ENCODE data around the gene ZBTB18. TPM values are rescaled to one million over a fixed set of nuclear protein-coding genes. Genes with fewer than 3 reads are reported as not detected.
A peak's percentile ranks its signal among the peaks of the same experiment; 100 is the strongest.

ZBTB18 gene
- total and polyA plus RNA-seq, 2 donors (not counting 1 experiment from before 2014, with no cell fraction given) = 38.4 to 130 TPM

GRCh38 chr1:244050014-244050834 is 859 bp upstream of the ZBTB18 start:
- POLR2A ChIA-PET = interaction anchor here (0.6 to 1.1 kb wide), 2 partner anchors 27 to 803 kb away, joined by 6 to 8 read pairs; no protein-coding TSS in a partner anchor

More at GRCh38 chr1:244050014-244050834, 859 bp upstream of the ZBTB18 start:
- no peak overlapping the region for H3K4me3 Mint-ChIP-seq
- peaks cover 20% of the 10 kb centered on the region for H4K20me1 ChIP-seq (ENCODE audit: control insufficient read depth, insufficient read depth, low read length, poor library complexity, severe bottlenecking)
- no peaks in the 10 kb centered on the region for H3K27me3 Mint-ChIP-seq
- peak overlapping the region; percentile 64 for H2AFZ ChIP-seq (ENCODE audit: insufficient read depth, low read depth, low read length, poor library complexity, severe bottlenecking)
- under 1% methylated on average over 18 of the region's 21 CpGs for WGBS (ENCODE audit: insufficient coverage)
- peak overlapping the region; percentile 90 to 97 for H3K27ac ChIP-seq (ENCODE audit: low read length in 2 of 2)
- intact Hi-C loops (cut with micrococcal nuclease) = loop anchor here (1.0 to 10.0 kb wide), 3 partner anchors 55 to 323 kb away; no protein-coding TSS in a partner anchor
- peak overlapping the region; percentile 96 for H3K27ac Mint-ChIP-seq
- peak; percentile 78 for DNase-seq
- no peak for TF ChIP-seq CTCF (IDR thresholded peaks at IDR 0.05)
- no peak for TF ChIP-seq EZH2 (IDR thresholded peaks at IDR 0.05; ENCODE audit: borderline replicate concordance, insufficient read depth, low read depth, low read length, poor library complexity, severe bottlenecking)
- H3K4me2 ChIP-seq (replicated peaks; ENCODE audit: low read depth, low read length, poor library complexity, severe bottlenecking) = peak overlapping the region; percentile 88
- peak overlapping the region; percentile 66 to 100 (median 81) for H3K4me3 ChIP-seq (ENCODE audit: control extremely low read depth in 1 of 5, extremely low read depth in 1 of 5, insufficient read depth in 1 of 5, low read depth in 2 of 5, low read length in 4 of 5)
- CTCF ChIA-PET = interaction anchor here (1.3 to 2.7 kb wide), 5 partner anchors 15 to 222 kb away, joined by 3 to 10 read pairs (median 9); no protein-coding TSS in a partner anchor
- no peaks in the 10 kb centered on the region for H3K9me3 ChIP-seq (ENCODE audit: control extremely low read depth in 1 of 3, control insufficient read depth in 2 of 3, insufficient read depth in 1 of 3, low read length in 2 of 3)
- ATAC-seq (ENCODE audit: low read depth) = no peak
- peak overlapping the region; percentile 99 for H3K9ac ChIP-seq (ENCODE audit: low read length)
- H3K4me1 Mint-ChIP-seq = peaks cover 16% of the 10 kb centered on the region
- H3K4me1 ChIP-seq (ENCODE audit: control insufficient read depth in 2 of 2, insufficient read depth in 2 of 2, low read length in 2 of 2) = peaks cover 35 to 45% of the 10 kb centered on the region in 2 donors
- H3K79me2 ChIP-seq (ENCODE audit: control insufficient read depth, insufficient read depth, low read length) = peaks cover 58% of the 10 kb centered on the region
- no peaks in the 10 kb centered on the region for H3K9me3 Mint-ChIP-seq (ENCODE audit: insufficient read depth)
- H3K27me3 ChIP-seq (replicated peaks in 1 of 4; ENCODE audit: control extremely low read depth in 1 of 4, control insufficient read depth in 3 of 4, insufficient read depth in 4 of 4, low read length in 3 of 4) = no peaks in the 10 kb centered on the region
- peaks cover 0 to 17% of the 10 kb centered on the region in 2 experiments for H3K36me3 ChIP-seq (replicated peaks in 1 of 2; ENCODE audit: control extremely low read depth in 1 of 2, control insufficient read depth in 1 of 2, extremely low read depth in 1 of 2, insufficient read depth in 2 of 2, low read length in 1 of 2)

All from B cell (primary cell).